ENCODE measurements around the gene PRDM16. TPM values are rescaled to one million over a fixed set of nuclear protein-coding genes. Genes with fewer than 3 reads are reported as not detected.

Gene PRDM16
- total RNA-seq, 1 donor from 2014 or later, result 21.4 TPM

DNA sequence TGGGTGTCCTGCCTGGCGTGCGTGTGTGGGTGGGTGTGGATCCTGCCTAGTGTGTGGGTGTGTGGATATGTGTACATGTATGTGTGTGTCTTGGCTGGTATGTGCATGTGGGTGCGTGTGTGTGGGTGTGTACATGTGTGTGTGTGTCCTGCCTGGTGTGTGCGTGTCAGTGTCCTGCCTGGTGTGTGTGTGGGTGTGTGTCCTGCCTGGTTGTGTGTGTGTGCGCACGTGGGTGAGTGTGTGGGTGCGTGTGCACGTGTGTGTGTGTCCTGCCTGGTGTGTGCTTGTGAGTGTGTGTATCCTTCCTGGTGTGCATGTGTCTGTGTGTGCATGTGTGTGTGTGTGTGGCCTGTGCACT, 60.1 kb downstream of the PRDM16 start:
- peaks cover 15% of the 10 kb centered on the region for H3K4me1 Mint-ChIP-seq (ENCODE audit: unreplicated experiment)
- H3K36me3 Mint-ChIP-seq (ENCODE audit: low read depth, unreplicated experiment), result peaks cover 3% of the 10 kb centered on the region
- H3K27me3 Mint-ChIP-seq (ENCODE audit: unreplicated experiment), result peaks cover 19% of the 10 kb centered on the region
- peak overlapping the region; percentile 60 for H3K4me3 Mint-ChIP-seq (ENCODE audit: unreplicated experiment)
- TF ChIP-seq, protein P1, sequence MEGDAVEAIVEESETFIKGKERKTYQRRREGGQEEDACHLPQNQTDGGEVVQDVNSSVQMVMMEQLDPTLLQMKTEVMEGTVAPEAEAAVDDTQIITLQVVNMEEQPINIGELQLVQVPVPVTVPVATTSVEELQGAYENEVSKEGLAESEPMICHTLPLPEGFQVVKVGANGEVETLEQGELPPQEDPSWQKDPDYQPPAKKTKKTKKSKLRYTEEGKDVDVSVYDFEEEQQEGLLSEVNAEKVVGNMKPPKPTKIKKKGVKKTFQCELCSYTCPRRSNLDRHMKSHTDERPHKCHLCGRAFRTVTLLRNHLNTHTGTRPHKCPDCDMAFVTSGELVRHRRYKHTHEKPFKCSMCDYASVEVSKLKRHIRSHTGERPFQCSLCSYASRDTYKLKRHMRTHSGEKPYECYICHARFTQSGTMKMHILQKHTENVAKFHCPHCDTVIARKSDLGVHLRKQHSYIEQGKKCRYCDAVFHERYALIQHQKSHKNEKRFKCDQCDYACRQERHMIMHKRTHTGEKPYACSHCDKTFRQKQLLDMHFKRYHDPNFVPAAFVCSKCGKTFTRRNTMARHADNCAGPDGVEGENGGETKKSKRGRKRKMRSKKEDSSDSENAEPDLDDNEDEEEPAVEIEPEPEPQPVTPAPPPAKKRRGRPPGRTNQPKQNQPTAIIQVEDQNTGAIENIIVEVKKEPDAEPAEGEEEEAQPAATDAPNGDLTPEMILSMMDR (IDR thresholded peaks at IDR 0.05; ENCODE audit: unreplicated experiment), result no peak
- H3K27ac Mint-ChIP-seq (ENCODE audit: unreplicated experiment), result peak overlapping the region; percentile 39
- H3K9me3 Mint-ChIP-seq (ENCODE audit: unreplicated experiment), result no peaks in the 10 kb centered on the region
- no peak for DNase-seq (ENCODE audit: low spot score)

DNA sequence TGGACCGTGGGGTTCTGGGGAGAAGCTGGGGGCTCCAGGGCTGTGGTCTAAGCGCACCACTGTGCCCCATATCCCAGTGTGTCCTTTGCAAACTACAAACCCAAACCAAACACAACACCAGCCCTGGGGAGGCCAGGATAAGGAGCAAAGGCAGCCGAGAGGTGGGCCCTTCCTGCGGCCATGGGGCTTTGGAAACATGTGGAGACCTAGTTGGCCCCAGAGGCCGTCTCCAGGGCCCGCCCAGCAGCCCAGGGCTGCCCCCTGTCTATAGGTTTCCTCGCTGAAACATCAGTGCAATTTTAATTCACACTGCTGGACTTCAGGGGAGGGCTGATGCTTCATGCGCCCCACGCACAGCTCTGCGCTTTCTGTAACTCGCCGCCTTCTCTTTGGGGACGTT, 61.3 kb downstream of the PRDM16 start:
- Mint-ChIP-seq H3K4me1 (ENCODE audit: unreplicated experiment) (peaks cover 15% of the 10 kb centered on the region), H3K27me3 (ENCODE audit: unreplicated experiment) (peaks cover 19% of the 10 kb centered on the region), H3K9me3 (ENCODE audit: unreplicated experiment) (no peaks in the 10 kb centered on the region), H3K4me3 (ENCODE audit: unreplicated experiment) (no peak overlapping the region), H3K27ac (ENCODE audit: unreplicated experiment) (no peak overlapping the region), H3K36me3 (ENCODE audit: low read depth, unreplicated experiment) (peaks cover 3% of the 10 kb centered on the region)
- TF ChIP-seq, protein P1 (IDR thresholded peaks at IDR 0.05; ENCODE audit: unreplicated experiment), result no peak
- DNase-seq (ENCODE audit: low spot score), result no peak

DNA sequence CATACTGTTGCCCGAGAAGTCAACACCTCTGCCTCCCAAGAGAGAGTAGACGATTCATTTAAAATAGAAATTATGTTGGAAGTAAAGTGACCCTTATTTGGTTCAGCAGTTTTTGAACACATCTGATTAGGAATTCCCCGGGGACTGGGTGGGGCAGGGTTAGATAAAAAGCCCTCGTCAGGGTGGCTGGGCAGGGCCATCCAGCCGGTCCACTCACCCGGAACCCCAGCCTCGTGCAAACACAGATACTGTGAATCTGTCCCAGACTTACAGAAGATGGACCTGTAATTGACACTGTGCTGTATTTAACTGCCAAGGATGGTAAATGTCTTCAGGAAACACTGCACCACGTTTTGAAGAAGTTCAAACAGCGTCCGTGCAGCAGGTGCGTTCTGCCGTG, 63.7 kb downstream of the PRDM16 start:
- TF ChIP-seq, protein P1 (IDR thresholded peaks at IDR 0.05; ENCODE audit: unreplicated experiment), result no peak
- peaks cover 3% of the 10 kb centered on the region for H3K36me3 Mint-ChIP-seq (ENCODE audit: low read depth, unreplicated experiment)
- H3K4me1 Mint-ChIP-seq (ENCODE audit: unreplicated experiment), result peaks cover 15% of the 10 kb centered on the region
- no peak for DNase-seq (ENCODE audit: low spot score)
- H3K9me3 Mint-ChIP-seq (ENCODE audit: unreplicated experiment), result no peaks in the 10 kb centered on the region
- no peak overlapping the region for H3K27ac Mint-ChIP-seq (ENCODE audit: unreplicated experiment)
- H3K27me3 Mint-ChIP-seq (ENCODE audit: unreplicated experiment), result peaks cover 17% of the 10 kb centered on the region
- H3K4me3 Mint-ChIP-seq (ENCODE audit: unreplicated experiment), result no peak overlapping the region

DNA sequence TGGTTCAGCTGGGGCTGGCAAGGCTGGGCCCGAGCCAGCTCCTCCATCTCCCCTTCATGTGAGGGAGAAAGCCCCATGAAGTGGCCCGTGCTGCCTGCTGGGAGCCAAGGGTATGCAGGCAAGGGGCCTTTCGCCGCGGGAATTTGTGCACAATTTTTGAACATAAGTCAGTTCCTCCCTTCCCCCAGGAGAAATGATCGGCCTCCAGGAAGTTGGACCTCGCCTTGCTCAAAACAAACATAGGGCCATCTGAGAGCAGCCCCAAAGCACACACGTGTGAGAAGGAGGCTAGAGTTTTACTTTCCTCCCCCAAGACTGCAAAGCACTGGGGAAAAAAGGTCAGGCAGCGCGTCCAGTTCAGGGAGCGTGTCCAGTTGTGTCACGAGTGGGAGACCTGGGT, 64.7 kb downstream of the PRDM16 start:
- H3K27ac Mint-ChIP-seq (ENCODE audit: unreplicated experiment), result no peak overlapping the region
- peaks cover 3% of the 10 kb centered on the region for H3K36me3 Mint-ChIP-seq (ENCODE audit: low read depth, unreplicated experiment)
- TF ChIP-seq, protein P1 (IDR thresholded peaks at IDR 0.05; ENCODE audit: unreplicated experiment), result no peak

DNA sequence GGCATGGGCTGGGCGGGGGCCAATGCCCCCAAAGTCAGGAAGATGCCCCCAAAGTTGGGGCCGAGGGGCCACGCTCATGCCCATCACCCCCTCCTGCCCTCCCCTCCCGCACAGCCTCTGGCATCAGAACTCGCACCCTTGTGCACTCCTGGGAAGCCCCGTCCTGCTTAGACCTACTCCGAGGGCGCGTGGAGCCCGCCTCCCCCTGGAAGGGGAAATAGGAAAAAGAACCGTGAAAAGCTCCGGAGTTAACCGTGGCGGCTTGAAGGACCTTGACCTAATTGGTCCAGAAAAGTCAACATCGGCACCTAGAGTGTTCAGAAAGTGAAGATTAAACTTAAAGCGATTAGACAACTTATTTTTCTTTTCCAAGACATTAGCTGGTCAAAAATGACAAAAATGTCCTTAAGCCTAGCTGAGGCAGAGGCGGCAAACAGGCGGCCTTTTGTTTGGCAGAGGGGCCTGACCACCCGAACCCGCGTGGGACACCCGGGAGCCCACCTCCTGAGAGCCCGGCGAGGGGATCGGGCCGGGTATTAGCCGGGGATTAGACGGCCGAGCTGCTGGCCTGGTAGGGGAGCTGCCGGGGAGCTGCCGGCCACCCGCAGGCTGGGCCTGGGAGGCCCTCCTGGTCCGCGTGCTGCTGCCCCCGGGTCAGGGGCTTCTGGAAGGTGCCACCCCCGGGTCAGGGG, 65.5 kb downstream of the PRDM16 start:
- no peak for DNase-seq (ENCODE audit: low spot score)
- Mint-ChIP-seq H3K27me3 (ENCODE audit: unreplicated experiment) (peaks cover 9% of the 10 kb centered on the region), H3K9me3 (ENCODE audit: unreplicated experiment) (no peaks in the 10 kb centered on the region), H3K4me1 (ENCODE audit: unreplicated experiment) (peaks cover 9% of the 10 kb centered on the region), H3K27ac (ENCODE audit: unreplicated experiment) (no peak overlapping the region), H3K4me3 (ENCODE audit: unreplicated experiment) (no peak overlapping the region), H3K36me3 (ENCODE audit: low read depth, unreplicated experiment) (no peaks in the 10 kb centered on the region)
- TF ChIP-seq, protein P1 (IDR thresholded peaks at IDR 0.05; ENCODE audit: unreplicated experiment), result no peak

More for the DNA sequence above, 64.7 kb downstream of the PRDM16 start:
- peaks cover 15% of the 10 kb centered on the region for H3K4me1 Mint-ChIP-seq (ENCODE audit: unreplicated experiment)
- H3K9me3 Mint-ChIP-seq (ENCODE audit: unreplicated experiment), result no peaks in the 10 kb centered on the region
- DNase-seq (ENCODE audit: low spot score), result no peak
- peaks cover 13% of the 10 kb centered on the region for H3K27me3 Mint-ChIP-seq (ENCODE audit: unreplicated experiment)
- H3K4me3 Mint-ChIP-seq (ENCODE audit: unreplicated experiment), result no peak overlapping the region
